ENCODE data around the gene TAF6. TPM values are rescaled to one million over a fixed set of nuclear protein-coding genes. Genes with fewer than 3 reads are reported as not detected.

TAF6 gene
- total RNA-seq, 3 donors from 2014 or later: 31.5 to 35.0 (median 34.4) TPM

DNA sequence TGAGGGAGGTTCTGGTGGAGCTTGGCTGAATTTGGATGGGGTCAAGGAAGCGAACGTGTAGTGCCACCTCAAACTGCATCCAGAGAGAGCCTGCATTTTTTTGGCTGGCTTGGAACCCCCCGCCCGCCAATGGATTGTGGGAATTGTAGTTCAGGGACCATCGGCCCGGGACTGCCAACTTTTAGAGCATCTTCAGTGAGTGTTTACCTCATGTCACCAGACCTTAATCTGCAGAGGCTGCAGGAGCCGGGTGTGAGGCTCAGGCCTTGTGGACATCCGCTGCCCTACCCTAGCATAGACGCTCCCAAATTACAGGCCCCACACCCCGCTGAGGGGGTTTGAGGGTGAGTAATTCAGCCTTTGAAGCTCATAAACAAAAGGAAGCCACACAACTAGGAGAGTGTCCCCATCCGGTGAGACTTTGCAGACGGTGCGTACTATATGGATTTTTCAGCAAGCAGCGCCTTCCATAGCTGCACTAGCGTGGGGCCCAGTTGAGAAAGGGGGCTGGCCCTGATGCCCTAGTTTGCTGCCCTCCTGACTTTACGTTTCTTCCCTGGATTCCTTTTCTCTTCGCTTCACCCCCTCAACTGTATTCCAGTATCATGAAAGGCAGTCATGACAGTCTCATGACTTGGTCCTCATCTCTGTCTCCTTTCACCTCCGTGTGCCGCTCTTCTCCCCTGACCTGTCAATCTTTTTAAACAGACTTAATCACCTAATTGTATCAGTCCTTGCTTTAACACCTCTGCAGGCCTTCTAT lies 993 bp upstream of the TAF6 start:
- intact Hi-C loops (cut with DNase I; ENCODE audit: low total_unique reads): loop anchor here (5.0 kb wide), 1 partner anchor 842 kb away; no protein-coding TSS in a partner anchor
- Histone ChIP-seq H3K27ac (peak overlapping the region; percentile 80 to 88), H3K4me3 (peak overlapping the region; percentile 63 to 81 (median 76)), H3K4me1 (peaks cover 3 to 7% of the 10 kb centered on the region in 2 donors), H3K36me3 (no peaks in the 10 kb centered on the region), H3K27me3 (no peaks in the 10 kb centered on the region), H3K9me3 (no peaks in the 10 kb centered on the region)
- TF ChIP-seq POLR2AphosphoS5 (IDR thresholded peaks at IDR 0.05) (no peak), POLR2A (IDR thresholded peaks at IDR 0.05) (no peak), CTCF (IDR thresholded peaks at IDR 0.05) (no peak)
- DNase-seq (ENCODE audit: low spot score in 2 of 2): peak; percentile 52 to 67

- Histone ChIP-seq H3K9me3 (no peaks in the 10 kb centered on the region), H3K4me1 (peaks cover 3 to 7% of the 10 kb centered on the region in 2 donors), H3K27ac (peak overlapping the region; percentile 80 to 88), H3K36me3 (no peaks in the 10 kb centered on the region), H3K27me3 (no peaks in the 10 kb centered on the region), H3K4me3 (peak overlapping the region; percentile 63 to 81 (median 76))
- no peak for DNase-seq (ENCODE audit: low spot score in 2 of 2)
- TF ChIP-seq CTCF (IDR thresholded peaks at IDR 0.05) (no peak), POLR2AphosphoS5 (IDR thresholded peaks at IDR 0.05) (no peak), POLR2A (IDR thresholded peaks at IDR 0.05) (no peak)
- intact Hi-C loops (cut with DNase I; ENCODE audit: low total_unique reads): loop anchor here (5.0 kb wide), 1 partner anchor 844 kb away; no protein-coding TSS in a partner anchor
These were observed 628 bp downstream of the TAF6 start for GRCh38 chr7:100118388-100119071.

- no peaks in the 10 kb centered on the region for H3K9me3 ChIP-seq
- H3K4me3 ChIP-seq: no peak overlapping the region
- no peak for DNase-seq (ENCODE audit: low spot score in 2 of 2)
- no peaks in the 10 kb centered on the region for H3K27me3 ChIP-seq
- H3K4me1 ChIP-seq: peaks cover under 1 to 3% of the 10 kb centered on the region in 2 donors
- TF ChIP-seq POLR2AphosphoS5 (IDR thresholded peaks at IDR 0.05) (no peak), POLR2A (IDR thresholded peaks at IDR 0.05) (no peak), CTCF (IDR thresholded peaks at IDR 0.05) (no peak)
- no peaks in the 10 kb centered on the region for H3K36me3 ChIP-seq
- no peak overlapping the region for H3K27ac ChIP-seq
- intact Hi-C loops (cut with DNase I; ENCODE audit: low total_unique reads): loop anchor here (5.0 kb wide), 1 partner anchor 847 kb away; no protein-coding TSS in a partner anchor
These were observed 4.1 kb downstream of the TAF6 start for GRCh38 chr7:100115026-100115425.

- intact Hi-C loops (cut with DNase I; ENCODE audit: low total_unique reads): no loop called here
- H3K36me3 ChIP-seq: no peaks in the 10 kb centered on the region
- DNase-seq (ENCODE audit: low spot score in 2 of 2): no peak
- no peak overlapping the region for H3K4me3 ChIP-seq
- no peak for TF ChIP-seq POLR2A (IDR thresholded peaks at IDR 0.05)
- H3K9me3 ChIP-seq: no peaks in the 10 kb centered on the region
- no peak overlapping the region for H3K27ac ChIP-seq
- no peaks in the 10 kb centered on the region for H3K4me1 ChIP-seq
- H3K27me3 ChIP-seq: no peaks in the 10 kb centered on the region
These were observed 7.2 kb downstream of the TAF6 start for GRCh38 chr7:100111914-100112313.

- no peaks in the 10 kb centered on the region for H3K9me3 ChIP-seq
- H3K4me3 ChIP-seq: no peak overlapping the region
- no peaks in the 10 kb centered on the region for H3K4me1 ChIP-seq
- no peak for TF ChIP-seq POLR2AphosphoS5 (IDR thresholded peaks at IDR 0.05)
- TF ChIP-seq CTCF (IDR thresholded peaks at IDR 0.05): no peak
- DNase-seq (ENCODE audit: low spot score in 2 of 2): no peak
- H3K27ac ChIP-seq: no peak overlapping the region
- intact Hi-C loops (cut with DNase I; ENCODE audit: low total_unique reads): no loop called here
- H3K27me3 ChIP-seq: no peaks in the 10 kb centered on the region
- H3K36me3 ChIP-seq: no peaks in the 10 kb centered on the region
These were observed 8.0 kb downstream of the TAF6 start for GRCh38 chr7:100111156-100111555.

Data from breast epithelium (tissue), 4 donors.